KG1 (cell line): ENCODE results near the gene TM2D3.
"Not testable (repeated sequence)": the region's sequence is repeated elsewhere in the genome, so short reads cannot be mapped to it uniquely, and the experiment has no call there.

Source experiments
- DNase-seq: peaks from one replicate; lab custom pipeline; 2025; lab: John Stamatoyannopoulos, UW

The TM2D3 gene

GRCh38 chr15:101654624-101655337 lies 2.6 kb upstream of the TM2D3 start:
- not testable (repeated sequence) for DNase-seq

GRCh38 chr15:101654171-101654570 lies 2.0 kb upstream of the TM2D3 start:
- DNase-seq, result no peak

- no peak for DNase-seq
Observed at GRCh38 chr15:101652786-101653430, 727 bp upstream of the TM2D3 start.

GRCh38 chr15:101651554-101652097 lies 555 bp downstream of the TM2D3 start:
- DNase-seq, result no peak

- DNase-seq, result no peak
Observed at GRCh38 chr15:101650145-101650544, 2.0 kb downstream of the TM2D3 start.

- no peak for DNase-seq
Observed at GRCh38 chr15:101648356-101648755, 3.8 kb downstream of the TM2D3 start.

GRCh38 chr15:101647251-101647650 lies 4.9 kb downstream of the TM2D3 start:
- no peak for DNase-seq

GRCh38 chr15:101646672-101647071 lies 5.5 kb downstream of the TM2D3 start:
- DNase-seq, result no peak

- no peak for DNase-seq
Observed at GRCh38 chr15:101642361-101642760, 9.8 kb downstream of the TM2D3 start.

- no peak for DNase-seq
Observed at GRCh38 chr15:101641894-101642293, 10.3 kb downstream of the TM2D3 start.

GRCh38 chr15:101641129-101641764 lies 10.9 kb downstream of the TM2D3 start:
- DNase-seq, result peak; percentile 77

- no peak for DNase-seq
Observed at GRCh38 chr15:101639667-101640066, 12.5 kb downstream of the TM2D3 start.

- DNase-seq, result no peak
Observed at GRCh38 chr15:101637919-101638318, 14.3 kb downstream of the TM2D3 start.

- DNase-seq, result no peak
Observed at GRCh38 chr15:101637516-101637915, 14.7 kb downstream of the TM2D3 start.

- DNase-seq, result no peak
Observed at GRCh38 chr15:101637038-101637437, 15.1 kb downstream of the TM2D3 start.

- DNase-seq, result no peak
Observed at GRCh38 chr15:101635944-101636727, 16.0 kb downstream of the TM2D3 start.

GRCh38 chr15:101633356-101633755 lies 18.8 kb downstream of the TM2D3 start:
- no peak for DNase-seq

GRCh38 chr15:101626729-101627128 lies 25.5 kb downstream of the TM2D3 start:
- DNase-seq, result not testable (repeated sequence)

- no peak for DNase-seq
Observed at GRCh38 chr15:101625980-101626379, 26.2 kb downstream of the TM2D3 start.

GRCh38 chr15:101625184-101625583 lies 27.0 kb downstream of the TM2D3 start:
- no peak for DNase-seq

GRCh38 chr15:101623367-101624304 lies 28.5 kb downstream of the TM2D3 start:
- no peak for DNase-seq
